ENCODE results near the gene TGFBR3. TPM values are rescaled to one million over a fixed set of nuclear protein-coding genes. Genes with fewer than 3 reads are reported as not detected.

The TGFBR3 gene
- total RNA-seq, 1 experiment from 2014 or later: 2.4 TPM

- no peak overlapping the region for H2BK5ac ChIP-seq (ENCODE audit: insufficient read length, low read length)
- no CpG with 5 or more reads among the region's 8 CpGs for WGBS (ENCODE audit: extremely low coverage, insufficient read length, low lambda C conversion rate)
Observed at GRCh38 chr1:91734761-91735160, 151.2 kb downstream of the TGFBR3 start.

More at GRCh38 chr1:91734761-91735160, 151.2 kb downstream of the TGFBR3 start:
- no peak overlapping the region for H4K8ac ChIP-seq (replicated peaks; ENCODE audit: insufficient read length, low read depth, low read length)
- no peaks in the 10 kb centered on the region; the same call in 1 of the 2 replicates for H3K4me1 ChIP-seq (ENCODE audit: insufficient read depth, low read length)
- no peak overlapping the region for H3K4me3 Mint-ChIP-seq
- H3K56ac ChIP-seq (ENCODE audit: insufficient read length, low read depth, low read length): no peak overlapping the region
- H3K9me3 ChIP-seq (ENCODE audit: control insufficient read depth, low read depth, low read length): no peaks in the 10 kb centered on the region
- no peaks in the 10 kb centered on the region for H4K20me1 ChIP-seq (ENCODE audit: control insufficient read depth, insufficient read depth, insufficient read length)
- no peak for TF ChIP-seq CTCF (conservative IDR thresholded peaks at IDR 0.05)
- H3K4me2 ChIP-seq (ENCODE audit: insufficient read depth, insufficient read length, low read length): no peak overlapping the region
- H3K27me3 ChIP-seq (ENCODE audit: insufficient read depth, low read length): no peaks in the 10 kb centered on the region
- no peak overlapping the region for H4K91ac ChIP-seq (ENCODE audit: insufficient read length, low read depth, low read length)
- H3K36me3 Mint-ChIP-seq (ENCODE audit: insufficient read depth in 1 of 3, low read depth in 3 of 3): peaks cover 0 to 3% (median 0%) of the 10 kb centered on the region in 3 experiments; a peak in 2 of 7 replicates
- H4K5ac ChIP-seq (ENCODE audit: insufficient read length, low read depth, low read length): no peak overlapping the region
- no peaks in the 10 kb centered on the region for H3K23me2 ChIP-seq (ENCODE audit: insufficient read length, low read depth, low read length, poor library complexity, severe bottlenecking)
- H3K27me3 Mint-ChIP-seq (ENCODE audit: low read depth): no peaks in the 10 kb centered on the region
- no peak overlapping the region for H3K14ac ChIP-seq (ENCODE audit: insufficient read depth, low read length)
- H2AK5ac ChIP-seq (ENCODE audit: insufficient read length, low read length): no peak overlapping the region
- no peaks in the 10 kb centered on the region for H3K79me2 ChIP-seq (ENCODE audit: insufficient read depth, low read length)
- no peak overlapping the region for H3T11ph ChIP-seq (ENCODE audit: low read length)
- H3K4ac ChIP-seq (ENCODE audit: low read depth, low read length): no peak overlapping the region
- no peaks in the 10 kb centered on the region; a peak in 1 of 5 replicates for H3K9me3 Mint-ChIP-seq
- no peak overlapping the region for H2BK12ac ChIP-seq (ENCODE audit: insufficient read length, low read depth, low read length)
- no peak overlapping the region for H3K9ac ChIP-seq (ENCODE audit: extremely low read depth, insufficient read length, low read length)
- no peak for DNase-seq
- H3K79me1 ChIP-seq (ENCODE audit: insufficient read depth, low read depth, low read length, poor library complexity, severe bottlenecking): no peaks in the 10 kb centered on the region
- H3K4me1 Mint-ChIP-seq: peaks cover 18 to 20% of the 10 kb centered on the region in 2 experiments
- H3K27ac Mint-ChIP-seq: no peak overlapping the region
- H2BK20ac ChIP-seq (ENCODE audit: low read depth, low read length, poor library complexity, severe bottlenecking): no peak overlapping the region
- no peak overlapping the region for H3K18ac ChIP-seq (ENCODE audit: insufficient read length, low read depth, low read length)
- no peak overlapping the region for H2AFZ ChIP-seq (ENCODE audit: low read length)
- no peak overlapping the region for H2BK120ac ChIP-seq (ENCODE audit: low read depth, low read length, poor library complexity, severe bottlenecking)
- no peak overlapping the region for H3K27ac ChIP-seq (ENCODE audit: insufficient read length, low read depth, low read length)
- H3K23ac ChIP-seq (ENCODE audit: insufficient read length, low read depth, low read length): no peak overlapping the region
- no peak overlapping the region for H2BK15ac ChIP-seq (ENCODE audit: low read depth, low read length)
